ENCODE data around the gene KIF17.

Gene KIF17

GRCh38 chr1:20731057-20731991 lies 13.5 kb upstream of the KIF17 start:
- H3K27ac ChIP-seq = peak overlapping the region; percentile 68; the same call in 1 of the 2 replicates
- no peak for TF ChIP-seq CTCF (conservative IDR thresholded peaks at IDR 0.05)

DNA sequence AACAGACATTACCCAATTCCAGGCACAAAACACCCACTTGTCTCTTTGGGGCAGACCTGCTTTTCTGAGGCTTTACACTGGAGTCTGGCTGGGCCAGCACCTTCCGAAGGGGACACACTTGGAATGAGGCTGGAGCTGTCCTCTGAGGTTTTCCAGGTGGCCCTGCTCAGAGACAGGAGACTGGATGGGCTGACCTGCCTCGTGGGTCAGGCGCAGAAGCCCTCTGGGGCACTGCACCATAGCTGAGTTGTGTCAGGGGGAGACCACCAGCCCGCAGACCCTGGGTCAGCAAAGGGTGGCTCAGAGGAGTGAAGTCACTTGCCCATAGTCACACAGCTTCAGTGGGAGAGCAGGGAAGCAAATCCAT lies 12.9 kb upstream of the KIF17 start:
- no peak for TF ChIP-seq CTCF (conservative IDR thresholded peaks at IDR 0.05)
- H3K27ac ChIP-seq = no peak overlapping the region

DNA sequence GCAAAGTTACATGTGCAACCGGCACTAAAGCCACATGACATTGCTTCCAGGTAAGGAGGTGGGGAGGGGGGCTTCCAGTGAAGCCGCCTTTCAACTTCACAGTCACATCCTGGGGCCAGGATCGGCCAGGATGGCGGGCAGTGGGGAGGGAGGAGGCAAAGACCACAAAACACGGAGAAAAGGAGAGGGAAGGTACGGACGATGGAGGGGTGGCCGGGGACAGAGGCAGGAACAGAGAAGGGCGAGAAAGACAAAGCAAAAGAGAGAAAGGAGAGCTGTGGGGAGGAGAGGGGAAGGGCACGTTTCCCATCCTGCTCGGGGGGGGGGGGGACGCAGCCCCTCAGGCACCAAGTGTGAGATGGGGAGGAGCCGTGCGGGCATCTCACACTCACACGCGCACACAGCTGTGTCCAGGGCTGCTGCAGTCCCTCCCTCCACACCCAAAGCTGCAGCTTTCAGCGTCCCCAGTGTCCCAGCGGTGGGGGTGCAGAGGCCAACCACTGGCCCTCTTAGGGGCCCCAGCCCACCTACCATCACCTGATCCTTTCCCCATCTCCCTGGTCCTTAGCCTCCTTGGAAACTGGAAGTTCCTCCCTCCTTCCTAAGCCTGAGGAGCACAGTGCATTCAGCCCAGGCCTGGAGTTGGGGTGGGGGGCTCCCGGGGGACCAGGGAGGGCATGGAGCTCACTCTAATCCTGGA lies 12.3 kb upstream of the KIF17 start:
- no peak overlapping the region for H3K27ac ChIP-seq
- TF ChIP-seq CTCF (conservative IDR thresholded peaks at IDR 0.05) = no peak

GRCh38 chr1:20729155-20729931 lies 11.5 kb upstream of the KIF17 start:
- TF ChIP-seq CTCF (conservative IDR thresholded peaks at IDR 0.05) = no peak
- H3K27ac ChIP-seq = no peak overlapping the region

- no peak for TF ChIP-seq CTCF (conservative IDR thresholded peaks at IDR 0.05)
- no peak overlapping the region for H3K27ac ChIP-seq
These were observed 10.8 kb upstream of the KIF17 start for GRCh38 chr1:20728371-20729154.

DNA sequence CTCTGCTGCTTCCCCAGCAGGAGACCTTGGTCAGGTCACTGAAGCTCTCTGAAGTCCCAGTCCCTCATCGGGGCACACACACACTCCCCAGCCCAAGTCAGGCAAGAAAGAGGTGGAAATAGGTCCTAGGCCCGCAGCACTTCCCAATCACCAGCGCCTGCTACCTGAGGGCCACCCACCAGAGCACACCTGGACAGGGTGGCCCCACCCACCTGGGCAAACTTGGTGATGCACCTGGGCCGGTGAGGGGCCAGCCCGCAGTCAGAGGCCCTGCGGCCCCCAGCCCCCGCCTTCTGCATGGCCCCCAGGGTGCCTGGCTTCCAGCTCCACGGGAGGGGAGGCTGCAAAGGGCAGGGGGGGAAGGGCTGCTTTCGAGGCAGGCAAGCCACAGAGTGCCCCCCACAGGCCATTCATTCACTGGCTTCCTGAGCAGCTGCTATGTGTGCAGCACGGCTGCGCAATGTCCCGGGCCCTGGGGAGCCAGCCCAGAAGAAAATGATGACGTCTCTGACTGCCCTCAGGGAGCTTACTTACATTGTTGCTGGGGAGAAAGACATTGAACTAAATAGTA lies 10.0 kb upstream of the KIF17 start:
- TF ChIP-seq CTCF (conservative IDR thresholded peaks at IDR 0.05) = 0 out of 2 replicates have a peak, but pooled peaks have one; percentile 14
- H3K27ac ChIP-seq = no peak overlapping the region

All from VCaP (cell line).